Uterus (tissue), 4 donors: ENCODE results near the gene SLC44A5. TPM values are rescaled to one million over a fixed set of nuclear protein-coding genes. Genes with fewer than 3 reads are reported as not detected.

Source experiments
- DNase-seq, 2 donors: peaks; one replicate each; pipeline ENCODE4 v3.0.0-alpha.2; 2019 to 2020
- H3K27ac ChIP-seq, 2 donors: fragments of 200-600 bp; sonication (generic); 1 replicate in 1 of 2; 2 replicates in 1 of 2; pipeline ENCODE4 v1.5.1; 2016 to 2018
- H3K27me3 ChIP-seq, 2 donors: fragments of 200-600 bp; sonication (generic); one replicate each; pipeline ENCODE4 v1.5.1; 2018 to 2019; ENCODE audit warnings: control low read depth in 1 of 2
- H3K36me3 ChIP-seq, 2 donors: fragments of 200-600 bp; sonication (generic); one replicate each; pipeline ENCODE4 v1.5.1; 2019; ENCODE audit warnings: control low read depth in 1 of 2
- H3K4me1 ChIP-seq, 2 donors: fragments of 200-600 bp; sonication (generic); one replicate each; pipeline ENCODE4 v1.5.1; 2018 to 2019; ENCODE audit warnings: control low read depth in 1 of 2
- H3K4me3 ChIP-seq, 2 donors: fragments of 200-600 bp; sonication (generic); 1 replicate in 1 of 2; 2 replicates in 1 of 2; pipeline ENCODE4 v1.5.1; 2018 to 2019; ENCODE audit warnings: mild to moderate bottlenecking in 1 of 2
- H3K9me3 ChIP-seq, 2 donors: fragments of 200-600 bp; sonication (generic); one replicate each; pipeline ENCODE4 v1.5.1; 2019; ENCODE audit warnings: control low read depth in 1 of 2
- CTCF ChIP-seq, 4 experiments: fragments of 200-600 bp in 2 of 4; fragments of 450-650 bp in 2 of 4; sonication (generic) in 2 of 4; IDR thresholded peaks; one replicate each; pipeline ENCODE4 v1.5.1; 2016 to 2019; ENCODE audit warnings: antibody characterized with exemption in 4 of 4, mild to moderate bottlenecking in 2 of 4, moderate library complexity in 1 of 4
- POLR2A ChIP-seq, 2 donors: fragments of 450-650 bp; IDR thresholded peaks; one replicate each; pipeline ENCODE4 v1.6.1; 2016; ENCODE audit warnings: antibody characterized with exemption in 2 of 2, mild to moderate bottlenecking in 1 of 2, moderate library complexity in 1 of 2
- intact Hi-C: fragments of 100-400 bp; cut with DNase I; formaldehyde crosslinking; loops from one replicate; pipeline ENCODE4 v1.15.1; 2023; ENCODE audit warnings: low total_unique reads
- total RNA-seq, 4 donors: library from RNA; depleted of rRNA in 3 of 4; stranded (reverse); fragments of >200 nt in 3 of 4; gene quantifications; one replicate each; pipeline versions ENCODE4 v1.1.0 to v1.2.4, GENCODE V29; 2014 to 2023
- donor health status: DM: yes; HTN: yes; CAD: no.

The SLC44A5 gene
- total RNA-seq, 4 donors from 2014 or later: 1.6 to 5.5 (median 5.4) TPM; not detected in 1

- Histone ChIP-seq H3K4me1 (no peaks in the 10 kb centered on the region), H3K9me3 (no peaks in the 10 kb centered on the region), H3K36me3 (no peaks in the 10 kb centered on the region), H3K27me3 (no peaks in the 10 kb centered on the region), H3K27ac (no peak overlapping the region), H3K4me3 (no peak overlapping the region)
- intact Hi-C loops: no loop called here
- DNase-seq: no peak
- TF ChIP-seq CTCF (IDR thresholded peaks at IDR 0.05) (no peak), POLR2A (IDR thresholded peaks at IDR 0.05) (no peak)
Measured at GRCh38 chr1:75542818-75543570, 67.9 kb downstream of the SLC44A5 start.

GRCh38 chr1:75539230-75540116 is 71.4 kb downstream of the SLC44A5 start:
- Histone ChIP-seq H3K4me1 (no peaks in the 10 kb centered on the region), H3K9me3 (no peaks in the 10 kb centered on the region), H3K36me3 (no peaks in the 10 kb centered on the region), H3K4me3 (no peak overlapping the region), H3K27me3 (no peaks in the 10 kb centered on the region), H3K27ac (no peak overlapping the region)
- DNase-seq: no peak
- intact Hi-C loops: no loop called here
- no peak for TF ChIP-seq CTCF (IDR thresholded peaks at IDR 0.05)
- no peak for TF ChIP-seq POLR2A (IDR thresholded peaks at IDR 0.05)

DNA sequence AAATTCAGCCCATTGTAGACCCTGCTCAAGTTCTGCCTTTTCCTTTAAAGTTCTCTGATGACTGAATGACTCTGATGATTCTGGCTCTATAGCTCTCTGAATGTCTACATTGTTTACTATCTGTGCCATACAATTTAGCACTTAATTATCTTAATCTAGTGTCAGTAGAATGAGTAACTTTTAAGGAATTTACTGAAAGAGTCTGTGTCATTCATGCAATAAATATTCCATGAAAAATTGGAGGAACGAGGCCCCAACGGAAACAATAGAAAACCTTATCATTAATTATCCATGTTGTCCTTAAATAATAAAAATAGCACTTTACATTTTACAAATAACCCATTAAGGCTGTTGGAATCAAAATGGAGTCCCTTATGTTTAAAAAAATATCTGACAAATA is 77.8 kb downstream of the SLC44A5 start:
- Histone ChIP-seq H3K9me3 (no peaks in the 10 kb centered on the region), H3K4me3 (no peak overlapping the region), H3K27ac (no peak overlapping the region), H3K36me3 (no peaks in the 10 kb centered on the region), H3K27me3 (no peaks in the 10 kb centered on the region), H3K4me1 (no peaks in the 10 kb centered on the region)
- TF ChIP-seq CTCF (IDR thresholded peaks at IDR 0.05) (no peak), POLR2A (IDR thresholded peaks at IDR 0.05) (no peak)
- DNase-seq: no peak
- intact Hi-C loops: no loop called here

DNA sequence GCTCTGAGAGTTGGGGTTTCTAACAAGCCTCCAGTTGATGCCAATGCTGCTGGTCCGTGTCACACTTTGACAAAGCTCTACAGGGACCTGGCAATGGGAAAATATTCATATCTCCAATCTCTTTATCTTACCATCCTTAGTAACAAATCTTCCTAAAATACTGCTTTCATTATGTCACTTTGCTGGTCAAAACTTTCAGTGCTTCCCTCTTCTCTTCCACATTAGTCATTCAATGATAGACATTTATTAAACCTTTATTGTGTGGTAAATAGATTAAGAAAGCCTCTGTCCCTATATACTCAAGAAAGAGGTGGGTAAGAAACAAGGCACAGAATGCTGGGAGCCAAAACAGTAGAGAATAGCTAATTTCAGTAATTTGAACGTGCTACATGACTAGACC is 79.3 kb downstream of the SLC44A5 start:
- no peak overlapping the region for H3K4me3 ChIP-seq
- no peaks in the 10 kb centered on the region for H3K27me3 ChIP-seq
- TF ChIP-seq POLR2A (IDR thresholded peaks at IDR 0.05) (no peak), CTCF (IDR thresholded peaks at IDR 0.05) (no peak)
- H3K4me1 ChIP-seq: no peaks in the 10 kb centered on the region
- no peaks in the 10 kb centered on the region for H3K36me3 ChIP-seq
- H3K27ac ChIP-seq: no peak overlapping the region
- no peak for DNase-seq
- H3K9me3 ChIP-seq: no peaks in the 10 kb centered on the region
- intact Hi-C loops: no loop called here

GRCh38 chr1:75529488-75529887 is 81.4 kb downstream of the SLC44A5 start:
- Histone ChIP-seq H3K4me3 (no peak overlapping the region), H3K27me3 (no peaks in the 10 kb centered on the region), H3K27ac (no peak overlapping the region), H3K4me1 (no peaks in the 10 kb centered on the region), H3K36me3 (no peaks in the 10 kb centered on the region), H3K9me3 (no peaks in the 10 kb centered on the region)
- no peak for TF ChIP-seq CTCF (IDR thresholded peaks at IDR 0.05)
- no peak for TF ChIP-seq POLR2A (IDR thresholded peaks at IDR 0.05)
- intact Hi-C loops: no loop called here
- no peak for DNase-seq
